AG08396 (cell line): ENCODE measurements around the gene LBHD2.

Source experiments
- DNase-seq: peaks from one replicate; pipeline ENCODE4 v3.0.0; 2012; ENCODE audit warnings: low spot score, mixed read lengths

Gene LBHD2

DNA sequence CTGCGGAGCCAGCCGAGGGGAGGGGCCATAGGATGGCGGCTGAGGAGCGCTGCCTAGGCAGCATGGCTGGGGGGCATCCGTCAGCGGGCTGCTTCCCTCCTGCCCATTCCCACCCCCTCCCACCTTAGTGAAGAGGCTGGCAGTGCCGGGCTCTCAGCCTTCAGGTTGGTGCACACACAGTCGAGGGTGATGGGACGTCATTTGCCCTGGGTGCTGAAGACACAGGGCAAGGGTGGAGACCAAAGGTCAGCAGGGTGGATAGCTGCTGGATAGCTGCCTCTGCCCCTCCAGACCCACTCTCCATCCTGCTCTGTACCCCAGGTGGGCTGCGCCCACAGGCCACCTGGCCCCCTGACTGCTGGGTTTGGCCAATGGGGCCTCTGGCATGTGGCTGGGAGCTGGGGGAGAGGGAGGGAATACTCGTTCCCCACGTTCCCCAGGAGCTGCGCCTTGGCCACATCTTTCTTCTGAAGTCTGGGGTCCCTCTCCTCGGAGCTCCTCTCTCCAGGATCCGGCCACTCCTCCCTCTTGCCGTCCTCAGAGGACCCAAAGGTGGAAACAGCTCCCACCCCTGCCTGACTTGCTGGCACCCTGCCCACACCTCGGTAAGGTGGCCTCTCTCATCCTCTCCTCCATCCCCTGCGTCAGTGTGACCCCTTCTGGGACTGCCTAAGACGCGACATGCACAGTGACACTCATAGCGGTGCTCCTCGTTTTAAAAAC lies 15.5 kb upstream of the LBHD2 start:
- no peak for DNase-seq

DNA sequence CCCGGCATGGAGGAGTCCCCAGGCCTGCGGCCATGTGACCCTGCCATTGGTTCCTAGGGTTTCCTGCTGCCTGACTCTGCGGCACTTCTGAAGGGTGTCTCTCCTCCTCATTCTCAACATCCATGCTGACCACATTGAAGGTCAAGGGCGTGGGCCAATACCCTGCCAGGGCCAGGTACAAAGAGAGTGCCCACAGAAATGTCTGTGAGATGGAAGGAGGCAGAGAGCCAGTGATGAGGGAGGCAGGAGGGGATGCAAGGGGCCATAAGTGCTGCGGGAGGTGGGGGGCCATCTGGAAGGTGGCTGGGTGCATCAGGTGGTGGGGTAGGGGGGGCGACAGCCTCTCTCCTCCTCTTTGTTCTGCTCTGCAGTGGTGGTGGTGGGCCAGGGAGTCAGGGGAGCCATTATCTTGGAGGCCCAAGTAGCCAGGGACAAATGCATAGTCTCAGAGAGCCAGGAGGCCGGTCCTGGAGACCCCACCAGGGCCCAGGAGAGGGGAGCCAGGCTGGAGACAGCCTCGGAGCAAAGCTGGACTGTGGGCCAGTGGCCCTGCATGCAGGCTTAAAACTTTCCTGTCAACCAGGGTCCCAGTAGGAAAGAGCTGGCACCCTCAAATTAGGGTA lies 13.6 kb upstream of the LBHD2 start:
- no peak for DNase-seq

DNA sequence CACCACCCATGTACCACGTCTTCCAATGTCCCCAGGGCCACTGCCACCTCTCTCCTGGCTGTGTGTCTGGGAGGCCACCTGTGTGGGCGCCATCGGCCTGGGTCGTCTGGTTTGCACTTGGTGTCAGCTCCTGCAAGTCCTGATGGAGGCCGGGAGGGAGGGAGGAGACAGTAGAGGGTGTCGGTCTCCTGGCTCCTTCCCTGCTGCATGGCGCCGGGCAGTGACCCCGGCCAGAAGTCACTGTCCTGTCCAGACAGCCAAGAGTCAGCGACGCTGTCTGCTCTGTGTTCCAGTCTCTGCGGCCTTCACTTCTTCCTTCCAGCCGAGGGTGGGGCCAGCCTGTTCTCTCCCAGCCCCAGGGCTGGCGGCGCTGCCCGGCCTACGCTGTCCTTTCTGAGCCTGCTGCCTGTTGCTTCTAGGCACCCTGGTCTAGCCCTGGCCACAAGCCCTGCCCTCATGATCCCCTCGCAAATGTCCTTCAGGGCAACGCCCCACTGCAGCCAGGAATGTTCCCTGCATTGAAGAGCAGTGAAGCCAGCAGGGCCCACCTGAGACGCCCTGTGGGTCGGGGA lies 13.0 kb upstream of the LBHD2 start:
- DNase-seq, result no peak

DNA sequence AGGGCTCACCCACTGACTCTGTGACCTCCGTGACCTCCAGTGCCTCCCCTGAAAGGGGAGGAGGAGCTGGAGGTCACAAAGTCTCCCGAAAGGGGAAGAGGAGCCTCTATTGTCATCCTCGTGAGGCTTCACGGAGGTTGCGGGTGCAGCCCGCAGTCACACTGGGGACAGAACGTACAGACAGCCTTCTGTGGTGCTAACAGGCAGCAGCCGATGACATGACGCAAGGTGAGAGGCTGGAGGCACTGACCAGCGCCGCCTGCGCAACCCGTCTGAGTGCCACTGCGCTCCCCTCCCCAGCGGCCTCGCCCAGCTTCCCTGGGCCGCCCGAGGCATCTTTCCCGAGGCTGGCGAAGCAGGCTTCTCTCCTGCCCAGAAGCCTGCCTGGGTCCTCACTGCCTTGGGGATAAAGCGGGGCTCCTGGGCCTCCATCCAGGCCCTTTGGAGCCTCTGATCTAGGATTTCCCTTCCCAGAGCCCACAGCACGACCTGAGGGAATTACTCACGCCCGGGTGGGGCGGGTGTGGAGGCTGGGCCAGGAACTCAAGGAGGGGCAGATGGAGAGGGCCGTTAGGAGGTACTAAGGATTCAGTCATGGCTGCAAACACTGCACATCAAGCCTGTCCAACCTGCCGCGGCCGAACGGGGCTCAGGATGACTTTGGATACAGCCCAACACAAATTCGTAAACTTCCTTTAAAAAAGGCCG lies 12.3 kb upstream of the LBHD2 start:
- no peak for DNase-seq

DNA sequence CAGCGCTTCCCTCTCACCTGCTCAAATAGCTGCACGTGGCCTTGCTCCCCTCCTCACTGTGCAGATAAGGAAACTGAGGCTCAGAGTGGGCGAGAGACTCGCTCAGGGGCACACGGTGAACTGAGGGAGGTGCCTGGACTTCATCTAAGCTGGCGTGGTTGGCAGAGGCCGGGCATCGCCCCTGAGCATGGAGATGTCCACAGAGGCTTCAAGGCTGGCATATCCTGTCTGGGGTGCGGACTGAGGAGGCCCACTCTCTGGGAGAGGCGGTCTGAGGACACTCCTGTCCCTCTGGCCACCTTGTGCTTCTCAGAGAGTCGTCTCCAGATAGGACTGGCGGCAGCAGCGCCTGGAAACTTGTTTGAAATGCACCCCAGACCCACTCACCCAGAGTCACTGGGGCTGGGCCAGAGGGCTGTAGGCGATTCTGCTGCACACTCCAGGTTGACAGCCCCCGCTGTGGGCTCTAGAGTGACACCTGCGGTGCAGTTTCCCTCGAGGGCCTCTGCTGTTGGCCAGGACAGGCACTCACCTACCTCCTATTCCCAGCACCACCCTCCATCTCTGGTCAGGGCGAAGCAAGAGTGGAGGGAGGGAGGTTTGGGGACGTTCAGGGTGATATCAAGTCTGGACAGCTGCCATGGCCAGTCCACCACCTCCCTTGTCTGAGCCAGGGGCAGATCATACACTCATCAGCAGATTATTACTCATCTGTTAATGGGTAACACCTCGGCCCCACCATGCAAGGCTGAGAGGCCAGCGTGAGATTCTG lies 11.2 kb upstream of the LBHD2 start:
- DNase-seq, result no peak

DNA sequence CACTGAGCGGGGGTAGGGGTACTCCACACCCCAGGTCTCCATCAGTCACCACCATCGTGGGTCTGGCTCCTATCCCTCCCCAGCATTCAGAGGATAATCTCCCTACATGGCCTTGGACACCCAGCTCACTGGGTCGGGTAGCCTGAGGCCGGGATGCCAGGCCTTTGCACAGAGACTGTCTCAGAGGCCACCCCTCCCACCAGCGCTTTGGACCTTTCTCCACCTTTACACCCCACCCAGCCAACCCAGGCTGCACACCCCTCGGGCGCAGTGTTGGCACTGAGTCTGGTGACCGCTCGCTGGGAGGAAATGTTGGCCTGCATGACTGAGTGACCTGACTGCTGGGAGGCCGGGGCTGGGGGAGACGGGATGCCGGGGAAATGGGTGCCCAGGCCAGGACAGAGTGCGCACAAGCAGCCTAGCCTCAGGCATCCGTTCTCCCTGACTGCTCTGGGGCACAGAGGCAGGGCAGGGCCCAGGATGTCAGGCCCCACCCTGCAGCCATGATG lies 10.6 kb upstream of the LBHD2 start:
- no peak for DNase-seq

DNA sequence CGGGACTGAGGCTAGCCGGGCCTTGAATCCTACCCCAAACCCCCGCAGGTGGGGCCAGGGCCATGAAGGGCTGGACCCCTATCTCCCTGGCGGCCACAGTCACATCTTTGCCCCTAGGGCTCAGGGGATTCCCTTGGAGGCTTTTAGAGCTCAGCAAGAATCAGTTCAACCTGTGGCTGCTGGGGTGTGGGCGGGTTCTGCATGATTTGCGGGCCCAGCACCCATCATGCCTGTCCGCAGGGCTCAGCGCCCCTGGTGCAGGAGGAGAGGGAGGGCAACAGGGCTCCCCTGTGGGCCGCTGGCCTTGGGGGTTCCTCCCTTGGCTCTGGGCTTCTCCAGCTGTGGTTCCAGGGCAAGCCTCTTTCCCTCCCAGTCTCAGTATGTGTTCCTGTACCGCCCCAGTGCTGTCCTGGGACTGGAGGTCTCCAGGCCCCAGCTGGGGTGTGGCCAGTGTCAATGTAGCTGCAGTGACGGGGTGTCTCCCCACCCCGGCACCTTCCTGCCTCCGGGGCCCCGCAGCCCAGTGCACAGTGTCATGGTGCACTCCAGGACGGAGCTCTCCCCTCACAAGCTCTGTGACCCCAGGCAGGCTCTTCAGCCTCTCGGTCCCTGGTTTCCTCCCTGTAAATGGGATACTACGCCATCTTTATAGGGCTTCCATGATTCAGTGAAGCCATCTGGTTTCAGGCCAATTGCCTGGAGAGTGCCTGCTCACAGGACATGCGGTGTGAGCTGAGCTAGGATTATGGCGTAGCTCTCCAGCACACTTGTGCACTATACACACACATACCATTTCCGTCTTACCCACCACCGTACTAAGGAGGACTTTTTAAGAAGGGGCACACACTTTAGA lies 9.9 kb upstream of the LBHD2 start:
- DNase-seq, result no peak

DNA sequence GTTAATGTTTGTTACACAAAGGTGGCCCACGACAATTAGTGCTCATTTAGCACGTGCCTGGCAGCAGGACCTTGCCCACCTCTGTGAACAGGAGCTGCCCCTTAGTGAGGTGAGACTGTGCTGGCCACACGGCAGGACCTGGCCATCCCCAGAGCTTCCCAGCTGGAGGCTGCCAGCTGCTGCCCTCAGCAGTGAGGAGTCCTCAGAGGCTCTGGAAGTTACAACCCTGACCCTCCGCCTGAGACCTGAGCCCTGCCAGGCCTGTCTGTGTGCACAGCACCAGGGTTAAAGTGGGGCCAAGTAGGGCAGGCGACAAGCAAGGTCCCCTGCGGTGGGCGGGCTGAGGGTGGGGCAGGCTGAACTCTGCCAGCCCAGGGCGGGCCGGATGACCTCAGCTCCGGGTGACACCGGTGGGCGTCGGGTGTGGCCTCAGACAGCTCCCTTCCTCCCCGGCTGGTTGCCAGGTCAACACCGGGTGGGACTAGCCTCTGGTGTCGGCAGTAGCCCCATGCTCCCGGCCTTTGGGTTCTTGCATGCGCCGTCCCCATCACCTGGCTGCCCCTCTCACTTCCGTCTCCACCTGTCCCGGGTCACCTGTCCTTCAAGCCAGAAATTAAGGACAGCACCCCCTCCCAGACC lies 9.2 kb upstream of the LBHD2 start:
- DNase-seq, result no peak

DNA sequence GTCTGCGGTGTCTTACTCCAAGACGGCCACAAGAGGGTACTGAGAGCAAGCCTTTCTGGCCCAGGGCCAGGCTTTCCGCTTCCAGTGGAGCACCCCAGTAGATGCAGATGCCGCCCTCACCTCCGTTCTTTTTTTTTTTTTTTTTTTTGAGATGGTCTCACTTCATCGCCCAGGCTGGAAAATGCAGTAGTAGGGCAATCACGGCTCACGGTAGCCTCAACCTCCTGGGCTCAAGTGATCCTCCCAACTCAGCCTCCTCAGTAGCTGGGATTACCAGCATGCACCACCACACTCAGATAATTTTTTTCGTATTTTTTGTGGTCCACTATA lies 5.6 kb upstream of the LBHD2 start:
- DNase-seq, result peak; percentile 87

DNA sequence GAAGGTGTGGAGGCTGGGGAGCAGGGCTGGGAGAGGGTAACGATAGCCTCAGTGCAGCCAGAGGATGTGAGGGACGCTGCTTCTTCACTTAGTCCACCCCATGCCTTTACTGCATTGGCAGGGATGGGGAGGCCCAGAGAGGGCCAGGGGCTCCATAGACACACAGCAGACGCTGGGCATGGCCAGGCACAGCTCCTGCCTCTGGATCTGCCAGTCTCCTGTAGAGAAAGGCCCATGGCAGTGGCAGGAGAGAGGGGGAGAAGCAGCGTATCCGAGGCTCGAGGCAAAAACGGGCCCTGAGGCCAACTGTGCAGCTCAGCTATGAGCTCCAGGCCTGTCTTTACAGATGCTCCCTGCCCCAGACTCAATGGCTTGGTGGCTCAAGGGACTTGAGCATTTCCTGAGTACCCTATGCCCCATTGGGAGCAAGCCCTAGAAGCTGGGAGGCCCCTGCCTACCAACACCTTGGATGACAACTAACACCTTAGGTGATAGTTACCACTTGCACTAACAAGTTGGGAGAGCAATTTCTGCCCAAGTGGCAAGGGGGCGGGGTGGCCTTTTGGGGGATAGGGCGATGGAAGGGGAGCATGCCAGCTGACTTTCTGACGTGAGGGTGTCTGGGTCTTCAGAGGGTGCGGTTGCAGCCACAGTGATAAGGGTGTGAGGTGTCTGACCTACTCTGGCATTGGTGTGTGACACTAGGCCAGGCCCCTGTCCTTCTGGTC lies 5.0 kb upstream of the LBHD2 start:
- no peak for DNase-seq

DNA sequence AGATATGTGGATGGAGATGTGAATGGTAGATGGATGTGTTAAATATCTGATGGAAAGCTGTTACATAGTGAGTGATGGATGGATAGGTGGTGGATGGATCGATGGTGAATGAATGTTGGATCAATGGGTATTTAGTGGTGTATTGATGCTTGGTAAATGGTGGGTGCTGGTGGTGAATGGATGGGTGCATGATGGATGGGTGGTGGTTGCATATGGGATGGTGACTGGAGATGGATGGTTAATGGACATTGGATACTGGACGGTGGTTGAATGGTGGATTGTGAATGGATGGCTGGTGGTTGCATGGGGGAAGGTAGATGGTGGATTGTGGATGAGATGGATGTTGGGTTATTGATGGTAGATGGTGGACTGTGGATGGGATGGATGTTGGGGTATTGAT lies 2.1 kb upstream of the LBHD2 start:
- DNase-seq, result no peak

DNA sequence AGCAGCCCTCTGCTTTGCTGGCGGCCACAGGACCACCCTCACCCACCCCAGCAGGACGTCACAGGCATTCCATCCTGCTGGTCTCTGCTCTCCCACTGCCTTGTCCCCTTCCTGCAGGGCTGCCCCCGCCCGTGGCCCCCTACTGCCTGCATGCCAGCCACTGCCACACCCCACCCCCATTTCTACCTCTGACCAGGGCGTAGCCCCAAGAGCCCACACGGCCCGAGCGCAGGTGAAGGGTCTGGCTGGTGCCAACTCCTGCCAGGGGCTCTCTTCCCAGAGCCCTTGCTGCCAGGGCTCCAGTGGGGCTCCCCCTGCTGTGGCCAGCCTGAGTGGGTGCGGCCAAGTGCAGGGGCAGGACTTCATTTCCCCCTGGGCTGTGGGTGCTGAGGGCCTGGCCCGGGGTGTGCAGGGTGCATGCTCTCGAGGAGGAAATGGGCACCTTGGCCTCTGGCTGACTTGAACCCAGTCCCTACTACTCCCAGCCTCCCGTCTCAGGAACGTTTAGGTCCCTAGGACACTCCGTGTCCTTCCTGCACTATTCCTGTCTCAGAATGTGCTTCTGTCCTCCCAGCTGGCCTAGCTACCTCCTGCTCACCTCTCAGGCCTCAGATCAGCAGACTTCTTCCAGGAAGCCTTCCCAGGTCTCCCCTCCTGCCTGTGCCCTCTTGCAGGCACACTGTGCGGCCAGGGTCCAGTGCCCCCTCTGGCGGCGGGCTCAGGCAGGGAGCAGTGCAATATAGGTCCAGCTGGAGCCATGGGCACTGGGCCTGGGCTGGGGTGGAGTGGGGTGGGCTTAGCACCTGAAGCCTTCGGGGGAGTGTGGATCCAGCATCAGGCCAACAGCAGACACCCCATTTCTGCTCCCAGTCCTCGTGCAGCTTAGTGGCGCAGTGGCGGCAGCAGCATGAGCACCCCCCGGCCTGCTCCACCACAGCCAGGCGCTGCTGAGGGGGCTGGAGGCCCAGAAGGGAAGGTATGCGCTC lies 1.4 kb downstream of the LBHD2 start:
- DNase-seq, result no peak

DNA sequence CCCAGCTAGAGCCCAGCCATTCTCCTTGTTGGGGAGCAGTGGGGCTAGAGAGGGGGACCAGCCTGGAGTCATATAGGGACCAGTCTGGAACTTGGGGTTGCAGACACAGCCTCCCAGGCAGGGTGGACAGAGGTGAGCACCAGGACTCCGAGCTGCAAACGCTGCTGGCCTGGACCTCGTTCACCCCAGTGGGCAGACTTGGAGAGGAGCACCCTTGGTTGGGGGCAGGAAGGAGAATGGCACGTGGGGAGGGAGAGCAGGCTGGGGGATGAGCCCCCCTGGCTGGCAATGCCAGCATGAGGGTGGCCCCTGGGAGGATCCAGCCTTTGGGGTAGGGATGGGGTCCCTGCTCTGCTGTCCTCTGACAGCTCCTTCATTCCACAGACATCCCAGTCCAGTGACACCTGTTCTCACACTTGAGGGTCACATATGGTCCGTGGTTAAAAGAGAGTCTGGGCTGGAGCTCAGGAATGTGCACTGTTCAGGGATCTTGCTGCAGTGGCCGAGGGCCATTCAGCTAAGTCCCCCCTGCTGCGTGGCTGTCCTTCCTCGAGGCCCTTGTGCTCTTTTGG lies 2.8 kb downstream of the LBHD2 start:
- no peak for DNase-seq

DNA sequence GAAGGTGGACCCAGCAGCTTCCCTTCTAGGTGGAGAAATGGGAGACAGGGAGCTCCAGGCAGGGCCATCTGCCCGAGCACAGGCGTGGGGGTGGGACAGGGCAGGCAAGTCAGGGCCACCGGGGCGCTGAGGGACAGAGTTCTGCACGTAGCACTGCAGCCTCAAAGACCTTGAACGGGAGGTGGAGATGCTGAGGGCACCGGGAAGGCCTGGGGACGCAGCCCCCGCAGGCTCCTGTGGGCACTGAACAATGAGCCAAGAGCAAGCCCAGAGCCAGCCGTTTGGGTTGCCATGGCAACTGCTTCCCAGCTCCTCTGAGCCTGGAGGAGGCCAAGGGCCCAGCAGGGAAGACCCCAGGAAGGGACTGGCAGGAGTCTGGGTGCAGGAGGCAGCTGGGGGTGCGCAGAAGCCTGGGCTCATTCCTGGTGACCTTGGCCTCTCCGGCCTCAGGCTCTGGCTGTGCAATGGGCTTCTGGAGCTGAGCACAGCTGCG lies 3.4 kb downstream of the LBHD2 start:
- DNase-seq, result no peak

DNA sequence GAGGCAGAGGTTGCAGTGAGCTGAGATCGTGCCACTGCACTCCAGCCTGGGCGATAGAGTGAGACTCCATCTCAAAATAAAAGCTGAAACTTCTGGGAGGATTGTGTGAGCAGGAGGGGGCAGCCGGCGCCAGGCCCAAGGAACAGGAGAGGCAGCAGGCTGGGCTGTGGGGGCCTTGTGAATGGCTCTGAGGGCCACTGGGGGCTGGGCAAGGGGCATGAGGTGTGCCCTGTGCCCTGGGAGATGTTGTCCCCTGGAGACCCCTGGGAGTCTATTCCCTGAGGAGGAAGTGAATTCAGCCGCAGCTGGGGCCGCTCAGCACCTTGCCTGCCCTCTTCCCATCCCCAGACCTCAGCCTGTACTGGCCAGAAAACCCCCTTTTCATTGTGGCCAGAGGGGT lies 4.9 kb downstream of the LBHD2 start:
- no peak for DNase-seq

DNA sequence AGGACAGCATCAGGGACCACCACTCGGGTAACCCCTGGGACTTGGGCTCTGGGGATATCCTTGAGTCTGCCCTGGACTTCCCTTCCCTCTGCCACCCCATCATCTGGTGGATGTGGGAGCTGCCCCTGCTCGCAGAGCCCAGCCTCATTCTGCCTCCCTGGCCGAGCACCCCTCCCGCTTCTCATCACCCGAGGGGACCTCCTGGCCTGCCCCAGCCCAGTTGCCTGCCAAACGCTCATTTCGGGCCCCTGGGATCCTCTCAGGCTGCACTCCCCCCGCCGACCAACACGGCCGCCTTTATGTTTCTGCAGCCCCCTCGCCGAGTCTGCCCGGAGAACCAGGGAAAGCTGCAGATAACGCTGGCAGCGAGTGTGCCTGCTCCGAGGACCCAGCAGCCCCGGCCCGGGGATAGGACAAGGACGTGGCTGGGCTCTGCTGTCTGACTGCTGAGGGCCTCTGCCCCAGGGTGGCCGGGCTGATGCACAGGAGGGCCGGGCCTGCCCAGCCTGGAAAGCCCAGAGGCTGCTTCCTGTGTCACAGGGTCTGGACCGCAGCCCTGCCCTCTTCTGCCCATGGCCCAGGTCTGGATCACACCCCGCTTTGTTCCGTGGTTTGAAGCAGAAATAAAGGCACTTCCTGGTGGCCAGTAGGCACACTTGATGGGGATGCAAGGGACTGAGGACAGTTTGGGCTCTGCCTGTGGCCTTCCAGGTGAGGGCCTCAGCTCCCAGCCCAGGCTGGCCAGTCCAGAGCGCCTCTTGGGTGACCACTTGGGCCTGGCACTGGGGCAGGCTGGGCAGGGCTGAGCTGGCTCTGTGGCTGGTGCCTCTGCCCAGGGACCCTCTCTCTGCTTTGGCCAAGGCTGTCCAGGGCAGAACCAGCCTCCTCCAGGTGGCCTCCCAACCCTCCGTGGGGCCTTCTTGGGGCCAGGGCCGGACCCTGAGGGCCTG lies 5.7 kb downstream of the LBHD2 start:
- DNase-seq, result no peak

DNA sequence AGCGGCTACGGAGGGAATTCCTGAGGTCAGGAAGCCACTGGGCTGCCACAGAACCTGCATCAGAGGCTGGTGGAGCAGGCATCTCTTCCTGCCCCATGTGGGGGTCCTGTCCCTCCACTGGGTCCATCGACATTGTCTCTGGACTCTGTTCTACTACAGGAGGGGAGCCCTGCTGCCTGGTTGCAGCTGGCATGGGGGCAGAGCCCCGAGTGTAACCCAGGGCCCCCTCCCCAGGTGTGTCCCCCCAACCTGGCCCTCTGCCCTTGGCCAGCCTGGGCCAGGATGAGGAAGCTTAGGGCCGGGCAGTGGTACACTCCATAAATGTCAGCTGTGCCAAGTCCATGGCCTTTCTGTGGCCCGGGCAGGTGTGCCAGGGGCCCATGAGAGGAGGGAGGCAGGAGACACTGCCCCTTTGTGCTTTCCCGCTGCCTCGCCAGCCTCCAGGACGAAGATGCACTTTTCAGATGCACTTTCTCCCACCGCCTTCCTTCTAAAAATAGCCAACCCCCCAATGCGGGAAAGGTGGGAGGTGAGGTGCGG lies 6.5 kb downstream of the LBHD2 start:
- DNase-seq, result no peak
